Glutamatergic neuron (in vitro differentiated cells): Measurements from ENCODE around the gene OR1B1. TPM values are rescaled to one million over a fixed set of nuclear protein-coding genes. Genes with fewer than 3 reads are reported as not detected.

ENCODE experiments used
- DNase-seq: peaks from one replicate; pipeline ENCODE4 v3.0.0; 2022
- H3K27ac Mint-ChIP-seq: one replicate; pipeline ENCODE4 v1.8.0; 2020; ENCODE audit warnings: mild to moderate bottlenecking, mixed read lengths, inconsistent platforms; ENCODE audit not compliant: unreplicated experiment
- H3K27me3 Mint-ChIP-seq: one replicate; pipeline ENCODE4 v1.8.0; 2020; ENCODE audit warnings: mild to moderate bottlenecking, moderate library complexity, mixed read lengths, inconsistent platforms; ENCODE audit not compliant: unreplicated experiment
- H3K36me3 Mint-ChIP-seq: one replicate; pipeline ENCODE4 v1.8.0; 2020; ENCODE audit warnings: mild to moderate bottlenecking, mixed read lengths, inconsistent platforms; ENCODE audit not compliant: unreplicated experiment
- H3K4me1 Mint-ChIP-seq: one replicate; pipeline ENCODE4 v1.8.0; 2020; ENCODE audit warnings: mild to moderate bottlenecking, low read depth, mixed read lengths, inconsistent platforms; ENCODE audit not compliant: unreplicated experiment
- H3K4me3 Mint-ChIP-seq: one replicate; pipeline ENCODE4 v1.8.0; 2020; ENCODE audit warnings: mild to moderate bottlenecking, mixed read lengths, inconsistent platforms; ENCODE audit not compliant: unreplicated experiment
- H3K9me3 Mint-ChIP-seq: one replicate; pipeline ENCODE4 v1.8.0; 2020; ENCODE audit warnings: mild to moderate bottlenecking, moderate library complexity, mixed read lengths, inconsistent platforms; ENCODE audit not compliant: unreplicated experiment
- CTCF ChIP-seq: fragments of 200-600 bp; sonication (generic); IDR thresholded peaks from one replicate; pipeline ENCODE4 v1.5.0; 2021; ENCODE audit not compliant: partially characterized antibody, unreplicated experiment
- long read RNA-seq: library from polyadenylated mRNA; unstranded; transcript quantifications from one replicate; pipeline ENCODE4 v2.0.0, GENCODE V29; 2020; ENCODE audit not compliant: unreplicated experiment
- total RNA-seq: library from RNA; stranded (reverse); fragmentation: NEBNext Ultra II Directional; extraction: Animal tissue kit (Norgen Biotek cat#: 25700); gene quantifications from one replicate; pipeline ENCODE4 v1.2.1, GENCODE V29; 2021; ENCODE audit not compliant: unreplicated experiment

Gene OR1B1
- total RNA-seq, result not detected
- long read RNA-seq, result 0 reads

GRCh38 chr9:122657527-122657926, at the start of gene OR1B1:
TSS of gene OR1B1 (minus strand) at chr9:122657627.
- no peak for TF ChIP-seq CTCF
- Mint-ChIP-seq H3K27ac (no peak within 1 kb of the TSS), H3K36me3 (no peaks in the 10 kb centered on the region), H3K27me3 (no peaks in the 10 kb centered on the region), H3K9me3 (no peaks in the 10 kb centered on the region), H3K4me3 (no peak within 1 kb of the TSS), H3K4me1 (no peaks in the 10 kb centered on the region)
- DNase-seq, result no peak

- H3K4me3 Mint-ChIP-seq, result no peak overlapping the region
- H3K9me3 Mint-ChIP-seq, result peaks cover under 1% of the 10 kb centered on the region
- no peaks in the 10 kb centered on the region for H3K4me1 Mint-ChIP-seq
- no peak for DNase-seq
- H3K27ac Mint-ChIP-seq, result no peak overlapping the region
- no peaks in the 10 kb centered on the region for H3K27me3 Mint-ChIP-seq
- no peaks in the 10 kb centered on the region for H3K36me3 Mint-ChIP-seq
- no peak for TF ChIP-seq CTCF
Measured at GRCh38 chr9:122695696-122696095, 38.3 kb upstream of the OR1B1 start.

GRCh38 chr9:122684851-122685250, 27.4 kb upstream of the OR1B1 start:
- Mint-ChIP-seq H3K36me3 (peaks cover 7% of the 10 kb centered on the region), H3K9me3 (peaks cover 2% of the 10 kb centered on the region)

GRCh38 chr9:122672481-122672880, 15.1 kb upstream of the OR1B1 start:
- Mint-ChIP-seq H3K9me3 (peaks cover 4% of the 10 kb centered on the region), H3K4me1 (no peaks in the 10 kb centered on the region), H3K27me3 (no peaks in the 10 kb centered on the region), H3K27ac (no peak overlapping the region), H3K36me3 (peaks cover 10% of the 10 kb centered on the region), H3K4me3 (no peak overlapping the region)
- DNase-seq, result no peak
- no peak for TF ChIP-seq CTCF

More at GRCh38 chr9:122684851-122685250, 27.4 kb upstream of the OR1B1 start:
- H3K27ac Mint-ChIP-seq, result no peak overlapping the region
- no peaks in the 10 kb centered on the region for H3K4me1 Mint-ChIP-seq
- DNase-seq, result no peak
- no peak for TF ChIP-seq CTCF
- H3K27me3 Mint-ChIP-seq, result no peaks in the 10 kb centered on the region
- no peak overlapping the region for H3K4me3 Mint-ChIP-seq

- Mint-ChIP-seq H3K36me3 (no peaks in the 10 kb centered on the region), H3K27ac (no peak within 1 kb of the TSS), H3K4me1 (no peaks in the 10 kb centered on the region), H3K4me3 (no peak within 1 kb of the TSS), H3K9me3 (peaks cover 4% of the 10 kb centered on the region), H3K27me3 (no peaks in the 10 kb centered on the region)
- no peak for DNase-seq
- TF ChIP-seq CTCF, result no peak
Measured at GRCh38 chr9:122661416-122661815, 4.0 kb upstream of the OR1B1 start, which contains the start of gene OR1L1. TSS of gene OR1L1 (plus strand) at chr9:122661716. CDS start at chr9:122661716, 0 bp downstream.
